HCT116 (cell line): ENCODE results near the gene STMP1.
"Not testable (repeated sequence)": the region's sequence is repeated elsewhere in the genome, so short reads cannot be mapped to it uniquely, and the experiment has no call there.

ENCODE experiments used
- EGR1 ChIP-seq: IDR thresholded peaks from 2 replicates; pipeline ENCODE4 v1.6.1; 2012; ENCODE audit warnings: low read depth
- EZH2 ChIP-seq: fragments of 200-600 bp; sonication (generic); IDR thresholded peaks from 2 replicates; pipeline ENCODE4 v1.6.1; 2017; ENCODE audit warnings: antibody characterized with exemption, mixed run types
- EZH2phosphoT487 ChIP-seq: fragments of 200-600 bp; IDR thresholded peaks from 2 replicates; pipeline ENCODE4 v1.6.1; 2018; ENCODE audit warnings: antibody characterized with exemption, borderline replicate concordance
- FOSL1 ChIP-seq: IDR thresholded peaks from 2 replicates; pipeline ENCODE4 v1.6.1; 2012; ENCODE audit warnings: low read depth
- JUND ChIP-seq: IDR thresholded peaks from 2 replicates; pipeline ENCODE4 v1.6.1; 2012
- MAX ChIP-seq: IDR thresholded peaks from 2 replicates; pipeline ENCODE4 v1.6.1; 2012
- POLR2A ChIP-seq: IDR thresholded peaks from 2 replicates; pipeline ENCODE4 v1.7.0; 2011; ENCODE audit warnings: borderline replicate concordance; ENCODE audit not compliant: insufficient read depth, insufficient read length; ENCODE audit errors: extremely low read depth
- RAD21 ChIP-seq: IDR thresholded peaks from 2 replicates; pipeline ENCODE4 v1.6.1; 2012; ENCODE audit warnings: low read depth, mild to moderate bottlenecking
- SIN3A ChIP-seq: IDR thresholded peaks from 2 replicates; pipeline ENCODE4 v1.6.1; 2012; ENCODE audit warnings: low read depth
- SP1 ChIP-seq: IDR thresholded peaks from 2 replicates; pipeline ENCODE4 v1.6.1; 2012; ENCODE audit warnings: low read depth
- YY1 ChIP-seq: IDR thresholded peaks from 2 replicates; pipeline ENCODE4 v1.6.1; 2011; ENCODE audit warnings: low read length, low read depth, moderate library complexity, mild to moderate bottlenecking; ENCODE audit not compliant: insufficient replicate concordance; ENCODE audit errors: extremely low read depth
- ZNF274 ChIP-seq: fragments of 200-500 bp; sonication (Bioruptor generic); IDR thresholded peaks from 2 replicates; pipeline ENCODE4 v1.6.1; 2014; ENCODE audit warnings: mild to moderate bottlenecking, low read depth, low read length, inconsistent platforms
- TF ChIP-seq, protein P1 (sequence below): IDR thresholded peaks from 2 replicates; pipeline ENCODE4 v1.6.1; 2012
- TF ChIP-seq, protein P2 (sequence below), 3 experiments: fragments of 200-600 bp in 1 of 3; sonication (generic) in 1 of 3; IDR thresholded peaks in 2 of 3; conservative IDR thresholded peaks in 1 of 3; 2 replicates each; pipeline ENCODE4 v1.5.1; 2012 to 2017; ENCODE audit warnings: low read depth in 2 of 3, low read length in 2 of 3, antibody characterized with exemption in 1 of 3, borderline replicate concordance in 1 of 3, control low read depth in 1 of 3, mild to moderate bottlenecking in 1 of 3, mixed read lengths in 1 of 3, mixed run types in 1 of 3, moderate library complexity in 1 of 3; ENCODE audit not compliant: insufficient read depth in 1 of 3

- not testable (repeated sequence) for TF ChIP-seq ZNF274, MAX, EGR1, EZH2phosphoT487, SIN3A, SP1, RAD21, POLR2A, YY1, EZH2, JUND, FOSL1
- TF ChIP-seq, protein P1, sequence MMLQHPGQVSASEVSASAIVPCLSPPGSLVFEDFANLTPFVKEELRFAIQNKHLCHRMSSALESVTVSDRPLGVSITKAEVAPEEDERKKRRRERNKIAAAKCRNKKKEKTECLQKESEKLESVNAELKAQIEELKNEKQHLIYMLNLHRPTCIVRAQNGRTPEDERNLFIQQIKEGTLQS, result not testable (repeated sequence)
- TF ChIP-seq, protein P2, sequence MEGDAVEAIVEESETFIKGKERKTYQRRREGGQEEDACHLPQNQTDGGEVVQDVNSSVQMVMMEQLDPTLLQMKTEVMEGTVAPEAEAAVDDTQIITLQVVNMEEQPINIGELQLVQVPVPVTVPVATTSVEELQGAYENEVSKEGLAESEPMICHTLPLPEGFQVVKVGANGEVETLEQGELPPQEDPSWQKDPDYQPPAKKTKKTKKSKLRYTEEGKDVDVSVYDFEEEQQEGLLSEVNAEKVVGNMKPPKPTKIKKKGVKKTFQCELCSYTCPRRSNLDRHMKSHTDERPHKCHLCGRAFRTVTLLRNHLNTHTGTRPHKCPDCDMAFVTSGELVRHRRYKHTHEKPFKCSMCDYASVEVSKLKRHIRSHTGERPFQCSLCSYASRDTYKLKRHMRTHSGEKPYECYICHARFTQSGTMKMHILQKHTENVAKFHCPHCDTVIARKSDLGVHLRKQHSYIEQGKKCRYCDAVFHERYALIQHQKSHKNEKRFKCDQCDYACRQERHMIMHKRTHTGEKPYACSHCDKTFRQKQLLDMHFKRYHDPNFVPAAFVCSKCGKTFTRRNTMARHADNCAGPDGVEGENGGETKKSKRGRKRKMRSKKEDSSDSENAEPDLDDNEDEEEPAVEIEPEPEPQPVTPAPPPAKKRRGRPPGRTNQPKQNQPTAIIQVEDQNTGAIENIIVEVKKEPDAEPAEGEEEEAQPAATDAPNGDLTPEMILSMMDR (IDR thresholded peaks at IDR 0.05 in 2 of 3, conservative IDR thresholded peaks at IDR 0.05 in 1 of 3; ENCODE audit: borderline replicate concordance in 1 of 3, insufficient read depth in 1 of 3, low read depth in 2 of 3, low read length in 2 of 3), result not testable (repeated sequence)
These were observed 22.6 kb upstream of the STMP1 start for GRCh38 chr7:135639690-135640089.
